SK-N-MC (cell line): ENCODE data around the gene SPZ1.

Experiments used
- DNase-seq: peaks from one replicate; pipeline ENCODE4 v3.0.0-alpha.2; 2011; ENCODE audit warnings: low read depth, low spot score
- H3K27ac ChIP-seq: fragments of 200-600 bp; sonication (generic); 2 replicates; pipeline ENCODE4 v1.5.1; 2016; ENCODE audit warnings: mixed run types
- H3K36me3 ChIP-seq: fragments of 200-600 bp; sonication (generic); 2 replicates; pipeline ENCODE4 v1.6.1; 2017; ENCODE audit warnings: antibody characterized with exemption, low read length, mixed read lengths; ENCODE audit not compliant: insufficient read depth
- H3K4me3 ChIP-seq: fragments of 200-600 bp; sonication (generic); 2 replicates; pipeline ENCODE4 v1.5.1; 2016
- H3K9ac ChIP-seq: fragments of 200-600 bp; sonication (generic); 2 replicates; pipeline ENCODE4 v1.8.0; 2017; ENCODE audit warnings: mixed run types, mixed read lengths; ENCODE audit not compliant: insufficient read length
- H3K9me3 ChIP-seq: fragments of 200-600 bp; sonication (generic); 2 replicates; pipeline ENCODE4 v1.6.1; 2017; ENCODE audit warnings: low read depth, mild to moderate bottlenecking, antibody characterized with exemption, low read length, moderate library complexity, mixed read lengths
- EZH2 ChIP-seq: fragments of 200-600 bp; sonication (generic); IDR thresholded peaks from one replicate; pipeline ENCODE4 v1.6.1; 2017; ENCODE audit warnings: antibody characterized with exemption
- FOXP2 ChIP-seq: optimal IDR thresholded peaks from 2 replicates; pipeline ENCODE3; 2011; ENCODE audit warnings: mild to moderate bottlenecking, moderate library complexity; ENCODE audit not compliant: insufficient read depth; ENCODE audit errors: extremely low read length, control extremely low read depth
- POLR2AphosphoS5 ChIP-seq: IDR thresholded peaks from 2 replicates; pipeline ENCODE4 v1.6.1; 2012; ENCODE audit warnings: mild to moderate bottlenecking, low read depth, low read length, borderline replicate concordance

SPZ1 gene

DNA sequence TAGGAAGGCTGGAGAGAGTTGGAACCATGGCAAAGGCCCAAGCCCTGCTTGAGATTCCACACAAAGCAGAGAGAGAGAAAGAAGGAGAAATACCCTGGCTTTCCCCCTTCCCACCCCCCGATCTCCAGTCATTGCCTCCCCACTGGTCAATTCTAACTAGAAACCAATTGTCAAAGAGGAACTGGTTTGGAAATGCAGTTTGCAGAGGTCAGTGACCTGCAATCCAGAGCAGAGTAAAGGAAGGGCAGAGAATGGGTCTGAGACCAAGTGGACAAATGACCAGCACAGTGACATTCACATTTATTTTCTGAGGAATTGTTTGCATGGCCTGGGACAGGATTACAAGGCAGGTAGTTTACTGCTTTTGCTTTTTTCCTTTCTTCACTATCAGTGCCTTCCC lies 50.6 kb downstream of the SPZ1 start:
- Histone ChIP-seq H3K27ac (no peak overlapping the region), H3K36me3 (no peaks in the 10 kb centered on the region), H3K4me3 (no peak overlapping the region), H3K9me3 (no peaks in the 10 kb centered on the region), H3K9ac (no peak overlapping the region)
- no peak for DNase-seq
- no peak for TF ChIP-seq FOXP2
- TF ChIP-seq POLR2AphosphoS5, result no peak
- TF ChIP-seq EZH2, result no peak
